Ishikawa (cell line): ENCODE data around the gene LRRN4.

Experiments used
- CEBPB ChIP-seq: IDR thresholded peaks from 2 replicates; pipeline ENCODE4 v1.6.1; 2012
- CREB1 ChIP-seq: IDR thresholded peaks from 2 replicates; pipeline ENCODE4 v1.6.1; 2012; ENCODE audit warnings: low read depth
- EGR1 ChIP-seq: IDR thresholded peaks from 2 replicates; pipeline ENCODE4 v1.6.1; 2012
- EP300 ChIP-seq: IDR thresholded peaks from 2 replicates; pipeline ENCODE4 v1.6.1; 2012; ENCODE audit warnings: borderline replicate concordance
- FOXM1 ChIP-seq: IDR thresholded peaks from 2 replicates; pipeline ENCODE4 v1.6.1; 2012; ENCODE audit warnings: low read depth, borderline replicate concordance
- NFIC ChIP-seq: IDR thresholded peaks from 2 replicates; pipeline ENCODE4 v1.6.1; 2012
- RAD21 ChIP-seq: IDR thresholded peaks from 2 replicates; pipeline ENCODE4 v1.6.1; 2012; ENCODE audit warnings: low read depth
- REST ChIP-seq: IDR thresholded peaks from 2 replicates; pipeline ENCODE4 v1.6.1; 2012; ENCODE audit warnings: low read depth, mild to moderate bottlenecking
- TAF1 ChIP-seq: IDR thresholded peaks from 2 replicates; pipeline ENCODE4 v1.6.1; 2012; ENCODE audit warnings: low read depth, mild to moderate bottlenecking
- TCF12 ChIP-seq: IDR thresholded peaks from 2 replicates; pipeline ENCODE4 v1.6.1; 2012; ENCODE audit warnings: low read depth
- TEAD4 ChIP-seq: IDR thresholded peaks from 2 replicates; pipeline ENCODE4 v1.6.1; 2012
- YY1 ChIP-seq: IDR thresholded peaks from 2 replicates; pipeline ENCODE4 v1.6.1; 2012; ENCODE audit warnings: low read depth
- ZBTB7A ChIP-seq: IDR thresholded peaks from 2 replicates; pipeline ENCODE4 v1.6.1; 2012; ENCODE audit warnings: low read depth
- TF ChIP-seq, protein P1 (sequence below): IDR thresholded peaks from 2 replicates; pipeline ENCODE4 v1.6.1; 2012
- TF ChIP-seq, protein P2 (sequence below): IDR thresholded peaks from 2 replicates; pipeline ENCODE4 v1.6.1; 2012

Gene LRRN4

DNA sequence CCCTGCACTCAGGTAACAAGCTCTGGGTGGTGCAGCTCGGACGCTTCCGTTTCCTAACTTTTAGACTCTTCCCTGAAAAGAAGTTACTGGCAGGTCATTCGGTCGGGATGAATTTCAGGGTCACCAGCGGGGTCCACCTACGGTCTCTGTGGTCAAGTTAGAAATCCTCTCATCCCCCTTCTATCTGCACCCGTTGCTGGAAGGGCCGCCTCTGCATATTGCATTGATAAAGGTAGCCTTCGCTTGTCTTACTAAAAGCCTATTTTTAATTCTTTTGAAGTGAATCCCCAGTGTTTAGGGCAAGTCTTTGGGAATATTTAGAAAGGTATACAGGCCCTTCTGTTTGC lies 47.3 kb downstream of the LRRN4 start:
- no peak for TF ChIP-seq TCF12
- 0 out of 2 replicates have a peak, but pooled peaks have one; percentile 43 for TF ChIP-seq ZBTB7A

GRCh38 chr20:6000871-6001270 lies 53.0 kb downstream of the LRRN4 start:
- TF ChIP-seq YY1, result no peak
- TF ChIP-seq TCF12, result no peak
- TF ChIP-seq TEAD4, result no peak
- no peak for TF ChIP-seq CREB1
- TF ChIP-seq ZBTB7A, result no peak
- no peak for TF ChIP-seq EGR1
- TF ChIP-seq RAD21, result no peak

DNA sequence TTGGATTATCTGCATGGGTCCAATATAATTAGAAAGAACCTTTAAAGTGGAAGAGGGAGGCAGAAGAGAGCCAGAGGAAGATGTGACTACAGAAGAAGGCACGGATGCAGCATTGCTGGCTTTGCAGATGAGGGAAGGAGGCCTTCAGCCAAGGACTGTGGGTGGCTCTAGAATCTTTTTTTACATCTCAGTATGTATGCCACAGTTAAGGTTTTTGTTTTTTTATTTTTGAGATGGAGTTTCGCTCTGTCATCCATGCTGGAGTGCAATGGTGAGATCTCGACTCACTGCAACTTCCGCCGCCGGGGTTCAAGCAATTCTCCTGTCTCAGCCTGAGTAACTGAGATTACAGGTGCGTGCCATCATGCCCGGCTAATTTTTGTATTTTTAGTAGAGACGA lies 54.1 kb downstream of the LRRN4 start:
- no peak for TF ChIP-seq CREB1
- TF ChIP-seq FOXM1, result no peak
- TF ChIP-seq, protein P1, sequence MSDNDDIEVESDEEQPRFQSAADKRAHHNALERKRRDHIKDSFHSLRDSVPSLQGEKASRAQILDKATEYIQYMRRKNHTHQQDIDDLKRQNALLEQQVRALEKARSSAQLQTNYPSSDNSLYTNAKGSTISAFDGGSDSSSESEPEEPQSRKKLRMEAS, result no peak
- no peak for TF ChIP-seq CEBPB
- no peak for TF ChIP-seq EP300
- TF ChIP-seq, protein P2, sequence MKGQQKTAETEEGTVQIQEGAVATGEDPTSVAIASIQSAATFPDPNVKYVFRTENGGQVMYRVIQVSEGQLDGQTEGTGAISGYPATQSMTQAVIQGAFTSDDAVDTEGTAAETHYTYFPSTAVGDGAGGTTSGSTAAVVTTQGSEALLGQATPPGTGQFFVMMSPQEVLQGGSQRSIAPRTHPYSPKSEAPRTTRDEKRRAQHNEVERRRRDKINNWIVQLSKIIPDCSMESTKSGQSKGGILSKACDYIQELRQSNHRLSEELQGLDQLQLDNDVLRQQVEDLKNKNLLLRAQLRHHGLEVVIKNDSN, result no peak
- no peak for TF ChIP-seq YY1

DNA sequence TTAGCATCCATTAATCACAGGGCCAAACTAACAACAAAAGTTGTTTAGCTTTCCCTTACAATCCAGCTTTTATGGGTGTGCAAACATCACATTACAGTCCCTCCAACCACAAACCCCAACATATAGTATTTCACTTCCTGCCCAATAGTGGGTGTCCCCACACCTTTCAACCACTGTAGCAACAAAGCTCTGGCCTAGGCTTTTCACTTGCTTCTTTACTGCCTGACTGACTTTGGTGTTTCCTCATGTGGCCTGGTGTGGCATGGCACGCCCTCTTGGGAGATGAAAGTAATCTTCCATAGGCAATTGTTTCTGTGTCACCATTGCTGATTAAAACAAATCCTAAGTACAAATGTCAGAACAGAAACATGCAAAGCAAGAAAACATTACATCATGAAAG lies 57.1 kb downstream of the LRRN4 start:
- TF ChIP-seq YY1 (no peak), TCF12 (no peak), TAF1 (no peak), CEBPB (no peak)

DNA sequence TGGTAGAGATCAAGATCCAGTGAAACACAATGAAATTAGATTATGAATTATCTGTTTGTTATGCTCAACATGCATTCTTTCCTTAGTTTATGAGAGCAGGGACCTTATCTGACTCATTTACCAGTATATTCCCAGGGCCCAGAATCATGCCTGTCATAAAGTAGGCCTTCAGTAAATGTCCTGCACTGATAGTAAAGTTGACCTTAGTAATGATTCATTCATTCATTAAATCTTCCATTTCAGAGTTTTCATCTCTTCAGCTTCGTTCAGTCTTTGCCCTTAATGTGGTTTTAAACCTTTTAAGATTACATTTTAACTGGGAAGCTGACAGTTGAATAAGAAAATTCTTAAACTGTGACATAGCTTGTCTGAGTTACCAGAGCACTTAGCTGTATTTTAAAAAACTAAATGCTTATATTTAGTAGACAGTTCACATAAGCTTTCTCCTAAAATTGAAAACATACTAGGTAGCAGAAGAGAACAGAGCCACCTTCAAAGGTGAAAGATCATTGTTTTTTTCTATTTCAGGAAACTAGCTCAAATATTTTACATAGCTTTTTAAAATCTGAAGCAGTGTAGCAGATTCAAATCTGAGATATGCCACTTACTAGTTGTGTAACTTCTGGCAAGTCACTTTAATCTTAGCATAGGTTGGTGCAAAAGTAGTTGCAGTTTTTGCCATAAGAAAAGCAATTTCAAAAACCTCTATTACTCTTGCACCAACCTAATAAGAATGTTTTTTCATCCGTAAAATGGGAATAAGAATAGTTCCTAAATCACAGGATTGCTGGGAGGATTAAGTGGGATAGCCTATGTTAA lies 62.0 kb downstream of the LRRN4 start:
- TF ChIP-seq, protein P2, result no peak
- no peak for TF ChIP-seq CEBPB

DNA sequence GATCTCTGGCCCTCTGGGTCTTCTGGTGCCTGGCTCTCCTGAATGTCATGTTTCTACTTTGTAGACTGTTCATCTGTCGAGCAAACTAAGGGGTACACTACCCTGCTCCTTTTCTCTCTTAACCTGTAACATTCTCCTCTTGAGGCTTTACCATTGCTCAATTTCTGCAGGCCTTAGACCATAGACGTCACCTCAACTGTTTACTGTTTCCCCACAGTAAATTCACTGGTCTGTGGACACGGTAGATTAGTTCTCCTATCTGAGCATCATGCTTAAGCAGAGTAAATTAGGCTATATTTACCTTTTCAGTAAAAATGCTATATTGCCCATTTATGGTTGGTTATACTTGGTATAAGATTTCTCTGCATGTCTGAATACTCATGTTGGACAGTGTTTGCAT lies 62.9 kb downstream of the LRRN4 start:
- no peak for TF ChIP-seq RAD21
- TF ChIP-seq, protein P2, result no peak
- no peak for TF ChIP-seq TEAD4
- TF ChIP-seq, protein P1, result no peak
- TF ChIP-seq NFIC, result no peak
- no peak for TF ChIP-seq EP300
- TF ChIP-seq FOXM1, result no peak
- no peak for TF ChIP-seq TAF1
- TF ChIP-seq CREB1, result no peak
- no peak for TF ChIP-seq TCF12
- no peak for TF ChIP-seq CEBPB
- no peak for TF ChIP-seq YY1
- TF ChIP-seq EGR1, result no peak
- no peak for TF ChIP-seq REST
- no peak for TF ChIP-seq ZBTB7A
